GM18907 (cell line): ENCODE data around the gene SLC22A3.

ENCODE experiments used
- ATAC-seq: cut with Tn5 transposase; IDR thresholded peaks from one replicate; pipeline ENCODE4 v1.9.1; 2021; ENCODE audit warnings: mild to moderate bottlenecking, moderate library complexity; ENCODE audit not compliant: unreplicated experiment

The SLC22A3 gene

DNA sequence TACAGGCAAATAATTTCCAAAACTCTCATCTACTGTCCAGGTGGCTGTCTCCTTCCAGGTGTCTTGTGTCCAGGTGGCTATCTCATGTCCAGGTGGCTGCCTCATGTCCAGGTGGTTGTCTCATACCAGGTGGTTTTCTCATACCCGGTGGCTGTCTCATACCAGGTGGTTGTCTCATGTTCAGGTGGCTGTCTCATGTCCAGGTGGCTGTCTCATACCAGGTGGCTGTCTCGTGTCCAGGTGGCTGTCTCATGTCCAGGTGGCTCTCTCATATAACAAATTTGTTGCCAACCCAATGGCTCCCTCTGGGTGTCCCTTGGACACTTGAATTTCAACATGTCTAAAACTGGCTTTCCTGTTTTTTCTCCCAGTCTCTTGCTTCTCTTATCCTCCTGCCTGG, 14.3 kb upstream of the SLC22A3 start:
- ATAC-seq: no peak

DNA sequence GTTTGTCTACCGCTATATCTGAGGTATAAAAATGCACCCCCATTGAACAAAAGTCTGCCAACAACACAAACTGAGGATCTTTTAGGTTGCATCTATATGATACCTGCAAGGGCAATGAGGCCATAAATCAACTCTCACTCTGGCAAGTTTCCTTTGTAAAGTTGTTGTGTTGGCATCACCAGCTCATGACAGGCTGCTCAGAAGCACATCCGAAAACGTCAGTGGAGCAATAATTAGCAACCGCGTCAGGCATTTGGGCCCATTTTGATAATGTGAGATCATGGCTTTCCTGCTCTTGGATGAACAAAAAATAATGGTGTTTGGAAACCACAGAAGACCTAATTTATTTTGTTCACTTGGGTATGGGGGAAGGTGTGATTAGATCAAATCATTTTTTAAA, 12.0 kb upstream of the SLC22A3 start:
- no peak for ATAC-seq

DNA sequence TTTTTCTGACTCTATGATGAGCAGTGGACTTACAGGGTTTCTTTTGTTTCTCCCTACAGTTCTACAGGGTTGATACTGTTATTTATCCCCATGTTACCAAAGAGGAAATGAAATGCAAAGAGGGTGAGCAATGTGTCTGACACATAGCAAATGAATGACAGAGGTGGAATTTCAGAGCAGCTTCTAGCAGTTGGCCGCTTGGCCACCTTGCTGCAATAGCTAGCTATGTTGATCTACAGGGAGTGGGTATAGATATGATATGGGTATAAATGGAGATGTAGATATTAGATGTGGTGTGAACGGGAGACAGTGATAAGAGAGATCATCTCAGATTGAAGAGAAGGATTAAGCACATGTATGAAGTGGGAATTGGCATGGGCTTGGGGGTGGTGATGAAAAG, 10.9 kb upstream of the SLC22A3 start:
- ATAC-seq: no peak

DNA sequence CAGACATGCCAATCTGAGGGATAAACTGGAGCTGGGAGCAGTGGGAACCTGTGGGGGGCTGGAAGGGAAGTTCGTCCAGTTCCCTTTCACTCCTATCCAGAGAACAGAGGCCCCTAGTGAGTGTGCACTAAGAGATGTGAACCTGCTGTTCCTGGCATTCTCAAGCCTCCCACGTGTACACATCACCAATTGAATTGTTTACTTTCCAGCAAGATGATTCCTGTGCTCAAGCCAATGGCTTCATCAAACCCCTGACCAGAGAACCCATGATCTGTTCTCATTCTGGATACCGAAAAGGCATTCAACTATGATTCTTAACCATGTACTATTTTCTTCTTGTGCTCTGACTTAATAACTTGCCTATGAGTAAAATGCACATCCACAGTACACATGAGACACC, 10.2 kb upstream of the SLC22A3 start:
- no peak for ATAC-seq

DNA sequence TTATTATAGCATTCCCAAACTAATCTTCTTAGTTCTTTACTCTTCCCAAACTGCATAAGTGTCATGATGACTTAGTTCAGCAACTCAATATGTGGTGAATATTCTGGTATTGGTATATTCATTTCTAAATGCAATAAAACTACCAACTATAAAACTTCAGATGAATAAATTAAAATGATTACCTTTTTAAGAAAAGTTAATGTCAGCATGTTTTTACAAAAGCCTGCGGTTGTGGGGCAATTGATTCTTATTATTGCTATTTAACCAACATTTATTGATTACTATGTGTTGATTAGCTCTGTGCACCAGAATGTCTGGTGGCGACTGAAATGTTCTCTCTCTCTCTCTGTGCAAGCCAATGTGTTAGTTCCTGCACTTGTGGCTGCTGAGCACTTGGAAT, 5.0 kb upstream of the SLC22A3 start:
- no peak for ATAC-seq

DNA sequence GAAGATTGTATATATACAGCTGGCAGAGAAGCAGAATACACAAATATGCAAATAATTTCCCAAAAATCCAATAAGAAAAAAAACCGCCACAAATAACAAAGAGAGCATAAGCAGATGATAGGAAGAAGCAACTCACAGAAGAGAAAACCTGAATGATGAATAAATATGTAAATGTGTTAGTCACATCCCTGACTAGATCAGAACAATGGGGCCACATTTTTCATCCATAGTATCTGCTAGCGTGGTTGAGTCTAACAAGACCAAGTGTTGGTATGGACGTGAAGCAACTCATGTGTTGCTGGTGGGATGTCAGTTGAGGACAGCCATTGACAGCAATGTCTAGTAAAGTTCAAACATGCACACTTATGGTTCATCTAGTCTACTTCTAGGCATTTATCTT, 3.9 kb upstream of the SLC22A3 start:
- ATAC-seq: no peak

DNA sequence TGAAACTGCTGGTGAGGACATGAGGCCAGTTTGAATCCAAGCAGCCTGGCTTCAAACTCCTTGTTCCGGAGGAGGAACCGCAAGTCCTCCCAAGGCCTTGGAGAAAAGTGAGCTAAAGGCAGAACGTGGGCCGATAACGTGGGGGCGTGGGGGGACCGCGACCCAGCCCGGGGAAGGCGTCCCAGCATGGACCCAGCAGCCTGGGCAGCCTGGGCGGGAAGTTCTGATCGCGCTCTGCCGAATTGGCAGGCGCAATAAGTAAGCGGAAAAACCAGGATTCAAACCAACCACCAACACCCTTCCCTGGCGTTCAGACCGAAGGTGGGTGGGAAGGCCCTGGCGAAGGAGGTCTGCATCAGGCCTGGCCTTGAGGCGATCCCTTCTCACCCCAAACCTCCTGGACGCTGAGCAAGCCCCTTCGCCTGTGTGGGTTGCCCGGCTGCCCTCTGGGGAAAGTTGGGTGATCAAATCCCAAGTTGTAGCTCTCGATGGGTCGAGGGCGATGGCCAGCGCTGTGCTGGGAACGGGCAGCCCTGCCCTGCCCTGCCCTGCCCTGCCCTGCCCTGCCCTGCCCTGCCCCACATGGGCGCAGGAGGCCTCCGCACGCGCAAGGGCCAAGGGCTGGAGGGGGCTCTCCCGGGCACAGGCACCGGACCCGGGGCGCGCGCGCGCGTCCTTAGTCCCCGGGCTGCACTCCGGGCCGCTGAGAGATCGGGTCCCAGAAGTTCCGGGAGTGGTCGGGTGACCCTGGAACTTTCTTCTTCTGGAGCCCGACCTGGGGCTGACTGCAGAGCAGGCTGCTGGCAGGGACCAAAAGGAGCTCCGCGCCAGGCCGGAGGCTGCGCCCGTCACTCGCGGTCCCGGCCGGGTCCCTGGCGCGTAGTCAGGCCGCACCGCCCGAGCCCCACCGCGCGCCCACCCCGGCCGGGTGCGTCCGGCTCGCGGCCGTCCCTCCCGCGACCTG, 637 bp upstream of the SLC22A3 start:
- ATAC-seq: no peak

DNA sequence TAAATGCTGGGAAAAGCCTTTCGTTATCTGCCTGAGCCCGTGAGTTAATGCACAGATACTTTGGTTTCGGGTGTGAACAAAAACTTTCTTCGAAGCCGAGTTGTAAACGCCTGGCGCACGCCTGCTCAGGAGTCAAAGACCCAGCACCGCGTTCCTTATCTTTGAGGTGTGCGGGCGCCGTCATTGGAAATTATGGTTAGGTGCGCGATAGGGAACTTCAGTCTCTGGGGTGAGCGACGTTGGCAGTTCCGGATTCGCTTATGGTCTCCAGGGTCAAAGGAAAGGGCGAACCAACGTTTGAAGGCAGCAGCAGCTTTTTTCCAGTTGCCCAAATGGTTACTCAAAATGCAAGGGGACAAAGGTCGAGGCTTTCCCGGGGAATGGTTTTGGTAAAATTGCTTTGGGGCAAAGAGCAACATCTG, 853 bp downstream of the SLC22A3 start:
- no peak for ATAC-seq

DNA sequence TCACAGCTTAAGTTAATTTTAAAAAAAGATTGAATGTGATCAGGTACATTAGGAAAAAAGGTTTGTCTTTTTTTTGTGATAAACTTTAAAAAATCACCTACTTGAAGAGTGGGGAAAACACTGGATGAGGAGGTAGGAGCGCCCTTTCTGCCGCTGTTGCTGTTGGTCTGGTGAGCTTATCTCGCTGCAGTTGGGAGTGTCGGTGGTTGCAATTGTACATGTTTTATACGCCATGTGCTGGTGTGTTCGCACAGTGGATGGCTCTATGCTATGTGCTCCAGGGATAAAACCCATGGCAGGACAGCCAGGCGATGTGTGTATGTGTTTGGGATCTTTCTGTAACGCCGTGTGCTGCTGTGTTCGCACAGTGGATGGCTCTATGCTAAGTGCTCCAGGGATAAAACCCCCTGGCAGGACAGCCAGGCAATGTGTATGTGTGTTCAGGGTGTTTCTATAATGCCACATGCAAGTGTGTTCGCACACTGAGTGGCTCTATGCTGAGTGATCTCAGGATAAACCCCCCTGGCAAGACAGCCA, 1.7 kb downstream of the SLC22A3 start:
- ATAC-seq: no peak

DNA sequence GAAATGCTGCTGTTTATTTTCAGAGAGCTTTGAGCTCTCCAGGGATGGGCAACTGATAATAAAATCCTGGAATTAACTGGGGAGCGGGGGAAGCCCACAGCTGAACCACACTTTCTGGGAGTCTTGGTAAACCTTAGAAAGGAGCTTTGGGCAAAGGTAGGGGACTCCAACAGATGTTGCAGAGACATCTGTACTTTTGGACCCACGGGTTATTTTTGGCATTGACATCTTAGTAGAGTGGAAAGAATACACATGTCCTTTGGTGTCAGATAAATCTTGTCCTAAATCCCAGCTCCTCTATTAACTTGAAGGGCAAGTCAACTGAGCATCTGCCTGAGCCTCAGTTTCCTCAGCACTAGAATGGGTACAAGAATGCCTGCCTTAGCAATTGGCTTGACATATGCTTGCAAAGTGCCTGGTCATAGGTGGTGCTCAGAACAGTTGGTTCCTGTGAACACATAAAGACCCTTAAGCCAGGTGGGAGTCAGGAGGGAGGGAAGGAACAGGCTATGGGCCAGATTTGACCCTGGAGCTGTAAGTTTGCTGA, 5.8 kb downstream of the SLC22A3 start:
- no peak for ATAC-seq

DNA sequence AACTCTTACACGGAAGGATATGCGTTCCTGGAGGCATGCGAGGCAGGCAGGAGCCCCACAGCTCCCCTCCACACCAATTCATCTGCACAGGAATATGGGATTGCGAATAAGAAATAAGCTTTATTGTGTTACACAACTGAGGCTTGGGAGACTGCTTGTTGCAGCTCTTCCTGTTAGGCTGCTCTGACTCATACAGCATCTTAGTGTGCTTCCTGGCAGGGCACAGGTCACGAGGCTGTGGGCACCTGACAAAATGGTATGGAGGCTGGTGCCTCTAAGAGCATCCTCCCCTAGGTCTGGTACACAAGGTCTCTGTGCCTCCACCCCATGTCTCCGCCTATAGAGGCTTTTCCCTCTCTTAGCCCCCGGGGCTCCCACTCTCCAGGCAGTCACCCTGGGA, 6.8 kb downstream of the SLC22A3 start:
- no peak for ATAC-seq

DNA sequence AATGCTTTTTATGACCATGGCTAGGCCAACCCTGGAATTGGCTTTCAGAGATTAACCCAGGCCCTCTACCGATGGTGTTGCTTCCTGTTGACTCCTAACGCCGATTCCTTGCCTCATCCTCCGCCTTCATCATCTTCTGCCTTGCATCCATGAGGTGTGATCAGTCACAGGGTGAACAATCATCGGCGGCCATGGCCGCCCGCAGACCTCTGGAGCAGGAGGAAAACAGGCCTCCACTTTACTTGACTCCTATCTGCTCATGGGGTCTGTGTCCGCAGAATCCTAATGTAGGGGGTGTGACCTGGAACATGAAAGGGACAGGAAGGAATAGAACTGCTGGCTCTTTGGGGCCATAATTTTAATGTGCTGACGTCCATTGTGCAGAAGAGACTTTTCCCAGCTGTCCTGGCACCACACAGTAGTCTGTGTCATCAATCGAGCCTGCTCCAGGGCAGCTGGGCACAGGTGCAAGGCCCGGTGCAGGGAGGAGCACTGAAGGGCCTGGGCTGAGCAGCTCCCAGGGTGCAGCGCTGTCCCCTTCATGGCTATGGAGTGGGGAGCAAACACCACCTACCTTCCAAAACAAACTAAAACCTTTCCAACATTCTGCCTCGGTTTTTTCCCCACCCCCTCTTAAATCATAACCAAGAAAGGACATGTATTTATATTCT, 8.0 kb downstream of the SLC22A3 start:
- no peak for ATAC-seq

DNA sequence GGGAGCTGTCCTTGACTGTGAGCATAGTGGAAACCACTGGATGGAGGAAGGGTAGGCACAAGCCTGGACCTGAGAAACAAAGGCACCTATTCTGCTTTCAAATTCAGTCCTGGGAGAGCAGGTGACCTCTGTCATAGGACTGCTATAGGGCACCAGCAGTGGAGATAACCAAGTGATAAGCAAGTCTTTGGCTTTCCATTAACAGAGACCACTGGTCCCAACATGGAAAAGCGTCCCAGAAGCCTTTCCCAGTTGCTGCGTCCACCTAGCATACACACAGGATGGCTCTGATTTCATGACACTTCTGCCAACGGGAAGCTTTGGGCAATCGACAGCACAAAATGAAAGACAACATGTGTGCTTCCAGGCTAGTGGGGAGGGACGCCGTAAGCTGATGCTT, 8.9 kb downstream of the SLC22A3 start:
- no peak for ATAC-seq

DNA sequence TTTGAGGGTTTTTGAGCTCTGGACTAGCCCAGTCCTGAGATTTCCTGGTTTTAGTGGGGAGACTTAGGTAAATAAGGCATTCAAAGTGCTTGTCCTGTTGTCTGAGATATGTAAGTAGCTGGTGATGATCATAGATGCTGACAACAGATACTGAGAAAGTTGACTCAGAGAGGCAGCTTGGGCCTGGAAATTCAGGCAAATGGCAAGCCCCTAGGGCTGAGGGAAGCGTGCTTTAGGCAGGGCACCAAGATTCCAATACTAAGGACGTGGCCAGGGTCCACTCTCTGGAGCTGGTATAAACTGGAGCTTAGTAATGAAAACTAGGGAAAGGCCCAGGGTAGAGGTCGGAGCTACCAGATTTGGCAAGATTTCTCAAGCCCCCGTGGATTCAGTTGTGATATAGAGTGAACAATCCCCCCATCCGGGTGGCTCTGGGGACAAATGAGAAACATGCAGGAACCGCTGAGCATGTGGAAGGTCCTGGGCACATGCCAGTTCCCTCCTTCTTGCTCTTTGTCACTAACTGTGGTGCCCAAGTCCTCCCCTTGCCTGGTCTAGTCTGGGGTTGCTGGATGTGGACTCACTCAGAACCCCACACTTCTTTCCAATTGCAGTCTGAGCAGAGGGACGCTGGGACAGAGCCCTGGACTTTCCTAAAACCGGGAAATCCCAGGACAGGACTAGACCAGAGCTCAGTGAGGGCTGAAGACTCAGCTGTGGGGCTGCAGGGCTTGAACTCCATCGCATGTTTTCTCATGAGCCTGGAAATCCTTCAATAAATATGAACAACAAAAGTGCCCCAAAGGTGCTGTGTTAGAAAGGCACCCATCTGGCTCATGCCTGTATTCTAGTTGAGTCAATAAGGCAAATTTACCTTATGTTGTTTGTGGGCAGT, 10.3 kb downstream of the SLC22A3 start:
- no peak for ATAC-seq

DNA sequence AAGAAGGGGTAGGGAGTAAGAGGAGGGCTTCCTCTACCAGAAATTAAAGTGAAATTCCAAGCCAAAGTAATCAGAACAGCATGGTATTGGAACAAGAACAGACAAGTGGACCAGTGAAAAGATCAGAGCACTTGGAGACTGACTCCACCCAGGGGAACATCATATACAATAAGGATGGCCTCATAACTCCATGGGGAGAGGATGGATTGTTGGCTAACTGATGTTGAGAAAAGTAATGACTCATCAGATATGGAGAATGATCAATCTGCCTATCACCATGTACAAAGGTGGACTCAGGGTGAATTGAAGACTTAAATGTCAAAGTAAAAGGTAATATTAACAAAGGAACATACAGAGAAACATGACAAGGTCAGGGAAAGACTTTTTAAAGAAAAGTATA, 12.8 kb downstream of the SLC22A3 start:
- ATAC-seq: no peak

DNA sequence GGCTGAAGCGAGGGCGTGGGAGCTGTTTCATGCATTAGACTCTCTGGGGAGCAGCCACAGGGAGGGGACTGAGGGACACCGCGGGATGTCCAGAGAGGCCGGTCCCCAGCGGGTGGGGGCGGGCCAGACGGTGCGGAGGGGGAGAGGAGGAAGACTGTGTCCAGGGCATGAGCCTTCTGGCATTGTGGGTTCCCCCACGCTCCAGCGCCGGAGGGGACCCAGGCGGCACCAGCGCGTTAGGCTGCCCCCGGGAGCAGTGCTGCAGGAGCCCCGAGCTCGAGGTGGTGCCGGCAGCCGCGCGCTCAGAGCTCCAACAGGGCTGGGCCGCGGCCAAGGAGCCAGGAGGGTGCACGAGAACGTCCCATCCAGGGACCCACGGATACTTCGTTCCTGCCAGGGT, 14.4 kb downstream of the SLC22A3 start:
- no peak for ATAC-seq

DNA sequence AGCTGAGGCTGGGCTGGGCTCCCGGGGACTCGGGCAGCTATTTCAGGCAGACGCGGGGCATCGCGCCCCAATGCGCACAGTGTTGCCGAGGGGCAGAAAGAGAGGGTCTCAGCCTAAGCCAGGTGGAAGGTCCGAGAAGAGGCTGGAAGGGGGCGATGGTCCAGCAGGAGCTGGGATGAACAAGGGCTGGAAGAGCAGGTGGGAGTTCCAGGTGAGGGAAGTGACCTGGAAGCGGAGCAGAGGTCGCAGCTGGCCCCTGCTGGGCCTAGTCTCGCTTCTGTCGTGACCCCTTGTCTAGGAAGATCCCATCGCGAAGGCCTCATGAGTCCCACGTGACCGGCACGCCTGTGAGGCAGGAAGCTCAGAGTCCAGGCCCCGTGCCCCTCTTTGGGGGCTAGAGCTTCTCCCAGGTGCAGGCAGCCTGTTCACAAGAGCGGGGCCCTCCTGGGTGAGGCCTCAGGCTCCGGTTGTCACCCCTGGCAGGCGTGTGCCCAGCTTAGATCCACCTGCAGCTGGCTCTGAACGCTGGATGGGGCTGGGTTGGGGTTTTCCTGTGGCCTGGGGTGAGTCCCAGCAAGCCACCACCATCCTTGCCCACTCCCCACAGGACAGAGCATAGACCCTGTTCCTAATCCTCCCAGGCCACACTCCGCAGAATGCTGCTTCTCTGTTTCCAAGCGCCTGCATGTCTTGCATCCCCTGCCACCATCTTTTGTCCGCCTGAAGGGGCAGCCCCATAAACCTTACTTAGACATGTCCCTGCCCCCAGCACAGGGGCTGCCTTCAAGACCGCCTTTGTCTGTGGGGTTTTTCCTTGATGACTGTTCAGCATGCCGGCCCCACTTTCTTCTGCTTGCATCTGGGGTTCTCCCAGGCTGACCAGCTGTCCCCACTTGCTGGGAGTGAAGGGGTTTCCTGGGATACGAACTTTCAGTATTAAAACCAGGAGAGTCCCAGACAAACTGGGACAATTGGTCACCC, 15.1 kb downstream of the SLC22A3 start:
- no peak for ATAC-seq

DNA sequence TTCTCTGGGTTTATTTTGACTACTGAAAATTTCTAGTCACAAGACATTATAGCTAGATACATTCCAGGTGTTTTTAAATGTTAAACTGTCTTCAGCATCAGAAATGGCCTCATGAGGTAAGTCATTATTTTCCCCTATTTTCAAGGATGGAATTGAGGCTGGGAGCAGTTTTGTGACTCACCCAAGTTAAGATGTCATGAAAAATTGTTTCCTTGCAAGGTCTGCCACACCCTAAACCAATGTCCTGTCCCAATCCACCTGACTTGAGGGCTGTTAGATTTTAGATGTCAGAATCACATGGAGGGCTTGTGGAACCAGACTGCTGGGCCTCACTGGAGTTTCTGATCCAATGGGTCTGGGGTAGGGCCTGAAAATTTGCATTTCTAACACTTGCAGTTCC, 16.9 kb downstream of the SLC22A3 start:
- no peak for ATAC-seq

DNA sequence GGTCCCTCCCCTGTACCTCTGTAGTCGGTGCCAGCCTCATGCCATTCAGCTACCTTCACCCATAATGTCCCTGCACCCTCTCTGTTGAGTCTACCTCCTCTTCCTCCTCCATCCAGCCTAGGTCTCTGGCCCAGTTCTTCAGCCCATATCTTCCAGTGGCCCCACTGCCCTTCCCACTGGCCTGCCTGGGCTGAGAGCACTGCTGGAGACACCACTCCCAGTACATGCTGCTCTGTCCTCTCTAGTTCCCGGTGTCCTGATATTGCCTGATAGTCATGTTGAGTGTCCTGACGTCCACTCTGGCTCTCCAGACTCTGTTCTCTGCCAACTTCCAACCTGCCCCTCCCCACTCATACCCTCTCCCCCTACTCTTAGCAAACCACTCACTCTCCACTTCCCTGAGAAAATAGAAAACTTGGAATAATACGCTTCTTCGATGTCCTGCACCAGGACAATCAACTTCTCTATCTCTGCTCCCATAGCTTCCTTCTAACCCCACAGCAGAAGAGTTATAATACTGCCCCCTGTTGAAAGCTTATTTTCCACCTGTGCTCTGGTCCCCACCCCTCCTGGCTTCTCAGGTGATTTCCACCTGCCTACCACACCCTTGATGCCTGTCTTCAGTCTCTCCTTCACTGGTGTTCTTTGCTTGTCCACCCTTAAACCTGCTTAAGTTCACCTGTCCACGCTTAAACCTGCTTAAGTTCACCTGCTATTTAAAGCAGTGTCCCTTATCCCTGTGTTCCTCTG, 19.8 kb downstream of the SLC22A3 start:
- no peak for ATAC-seq
